Ascending aorta (tissue), 2 donors: Measurements from ENCODE around the gene LENEP. TPM values are rescaled to one million over a fixed set of nuclear protein-coding genes. Genes with fewer than 3 reads are reported as not detected.
A peak's percentile ranks its signal among the peaks of the same experiment; 100 is the strongest.

Experiments used
- DNase-seq, 2 donors: peaks; one replicate each; pipeline ENCODE4 v3.0.0-alpha.2; 2019; ENCODE audit warnings: low spot score in 2 of 2
- H3K27ac ChIP-seq, 2 donors: fragments of 200-600 bp; sonication (generic); one replicate each; pipeline ENCODE4 v1.5.1; 2016 to 2017; ENCODE audit warnings: mild to moderate bottlenecking in 1 of 2
- H3K27me3 ChIP-seq: fragments of 200-600 bp; sonication (generic); one replicate; pipeline ENCODE4 v1.5.1; 2017
- H3K36me3 ChIP-seq, 2 donors: fragments of 200-600 bp; sonication (generic); one replicate each; pipeline ENCODE4 v1.5.1; 2016
- H3K4me1 ChIP-seq, 2 donors: fragments of 200-600 bp; sonication (generic); one replicate each; pipeline ENCODE4 v1.5.1; 2016 to 2017; ENCODE audit warnings: mild to moderate bottlenecking in 1 of 2
- H3K4me3 ChIP-seq, 2 donors: fragments of 200-600 bp; sonication (generic); one replicate each; pipeline ENCODE4 v1.5.1; 2016 to 2017; ENCODE audit warnings: mild to moderate bottlenecking in 1 of 2
- H3K9me3 ChIP-seq, 2 donors: fragments of 200-600 bp; sonication (generic); one replicate each; pipeline ENCODE4 v1.5.1; 2016
- intact Hi-C: fragments of 100-400 bp; cut with DNase I; formaldehyde crosslinking; loops from one replicate; pipeline ENCODE4 v1.15.1; 2023
- total RNA-seq: library from RNA; depleted of rRNA; stranded (reverse); fragments of >200 nt; gene quantifications from one replicate; pipeline ENCODE4 v1.1.0, GENCODE V29; 2016
- TF ChIP-seq, protein P1 (sequence below), 3 experiments: fragments of 200-600 bp in 2 of 3; fragments of 450-650 bp in 1 of 3; sonication (generic) in 2 of 3; IDR thresholded peaks; one replicate each; pipeline ENCODE4 v1.5.1; 2016 to 2019; ENCODE audit warnings: antibody characterized with exemption in 3 of 3, mild to moderate bottlenecking in 1 of 3, moderate library complexity in 1 of 3

Gene LENEP
- total RNA-seq, 1 donor from 2014 or later: not detected

DNA sequence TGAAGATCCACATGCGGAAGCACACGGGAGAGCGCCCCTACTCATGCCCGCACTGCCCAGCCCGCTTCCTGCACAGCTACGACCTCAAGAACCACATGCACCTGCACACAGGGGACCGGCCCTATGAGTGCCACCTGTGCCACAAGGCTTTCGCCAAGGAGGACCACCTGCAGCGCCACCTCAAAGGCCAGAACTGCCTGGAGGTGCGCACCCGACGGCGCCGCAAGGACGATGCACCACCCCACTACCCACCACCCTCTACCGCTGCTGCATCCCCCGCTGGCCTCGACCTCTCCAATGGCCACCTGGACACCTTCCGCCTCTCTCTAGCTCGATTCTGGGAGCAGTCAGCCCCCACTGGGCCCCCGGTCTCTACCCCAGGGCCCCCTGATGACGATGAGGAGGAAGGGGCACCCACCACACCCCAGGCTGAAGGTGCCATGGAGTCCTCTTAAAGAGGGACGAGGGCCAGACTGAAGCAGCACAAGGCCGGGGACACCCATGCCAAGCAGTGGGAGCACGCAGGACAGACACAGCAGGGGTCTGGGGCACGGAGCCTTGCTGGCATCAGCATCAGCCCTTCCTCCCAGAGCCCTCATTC is 22.9 kb downstream of the LENEP start:
- peaks cover 7 to 25% of the 10 kb centered on the region in 2 donors for H3K4me1 ChIP-seq
- TF ChIP-seq, protein P1, sequence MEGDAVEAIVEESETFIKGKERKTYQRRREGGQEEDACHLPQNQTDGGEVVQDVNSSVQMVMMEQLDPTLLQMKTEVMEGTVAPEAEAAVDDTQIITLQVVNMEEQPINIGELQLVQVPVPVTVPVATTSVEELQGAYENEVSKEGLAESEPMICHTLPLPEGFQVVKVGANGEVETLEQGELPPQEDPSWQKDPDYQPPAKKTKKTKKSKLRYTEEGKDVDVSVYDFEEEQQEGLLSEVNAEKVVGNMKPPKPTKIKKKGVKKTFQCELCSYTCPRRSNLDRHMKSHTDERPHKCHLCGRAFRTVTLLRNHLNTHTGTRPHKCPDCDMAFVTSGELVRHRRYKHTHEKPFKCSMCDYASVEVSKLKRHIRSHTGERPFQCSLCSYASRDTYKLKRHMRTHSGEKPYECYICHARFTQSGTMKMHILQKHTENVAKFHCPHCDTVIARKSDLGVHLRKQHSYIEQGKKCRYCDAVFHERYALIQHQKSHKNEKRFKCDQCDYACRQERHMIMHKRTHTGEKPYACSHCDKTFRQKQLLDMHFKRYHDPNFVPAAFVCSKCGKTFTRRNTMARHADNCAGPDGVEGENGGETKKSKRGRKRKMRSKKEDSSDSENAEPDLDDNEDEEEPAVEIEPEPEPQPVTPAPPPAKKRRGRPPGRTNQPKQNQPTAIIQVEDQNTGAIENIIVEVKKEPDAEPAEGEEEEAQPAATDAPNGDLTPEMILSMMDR (IDR thresholded peaks at IDR 0.05): no peak
- no peak for DNase-seq
- H3K27me3 ChIP-seq: no peaks in the 10 kb centered on the region
- peak overlapping the region; percentile 82 to 89 for H3K27ac ChIP-seq
- H3K9me3 ChIP-seq: no peaks in the 10 kb centered on the region
- H3K4me3 ChIP-seq: no peak overlapping the region
- intact Hi-C loops: loop anchor here (2.0 kb wide), 2 partner anchors 42 to 68 kb away; partner anchors contain the start of gene CKS1B
- peaks cover 13 to 28% of the 10 kb centered on the region in 2 donors for H3K36me3 ChIP-seq

DNA sequence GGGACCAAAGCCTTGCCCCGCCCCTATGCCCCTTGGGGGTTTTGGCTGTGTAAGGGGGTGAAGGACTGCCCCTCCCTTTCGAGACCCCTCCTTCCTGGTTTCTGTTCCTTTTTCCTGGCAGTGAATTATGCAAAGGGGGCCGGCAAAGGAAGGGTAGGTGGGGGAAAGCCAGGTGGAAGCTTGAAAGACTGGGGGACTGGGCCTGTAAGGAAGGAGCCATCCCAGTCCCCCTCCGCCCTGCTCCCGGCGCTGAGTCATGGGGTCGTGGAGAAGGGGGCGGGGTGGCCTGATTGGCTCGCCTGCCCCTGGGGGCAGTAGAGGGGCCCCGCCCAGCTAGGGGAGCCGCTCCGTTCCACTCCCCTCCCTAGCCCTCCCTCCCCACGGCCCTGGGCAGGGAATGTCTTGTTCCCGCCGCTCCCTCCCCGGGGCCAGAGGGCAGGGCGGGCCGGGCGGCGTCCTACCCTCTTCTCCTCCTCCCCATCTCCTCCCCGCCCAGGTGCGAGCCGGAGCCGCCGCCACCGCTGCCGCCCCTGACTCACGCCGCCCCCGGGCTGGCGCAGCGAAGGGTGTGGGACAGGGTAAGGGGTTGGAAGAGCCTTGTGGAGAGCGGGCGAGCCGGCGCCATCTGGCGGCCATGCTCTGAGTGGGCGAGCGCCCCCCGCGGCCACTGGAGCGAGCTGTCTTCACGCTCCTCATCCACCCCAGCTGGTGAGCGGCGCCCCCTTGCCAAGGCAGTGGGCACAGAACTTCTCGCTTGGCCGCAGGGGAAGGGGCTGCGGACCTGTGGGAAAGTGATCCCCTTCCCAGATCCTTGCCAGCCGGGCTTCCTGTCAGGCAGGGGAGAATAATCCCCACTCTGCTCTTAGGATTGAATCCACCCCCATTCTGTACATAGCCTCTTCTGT is 23.9 kb downstream of the LENEP start:
- peak; percentile 68 to 96 for DNase-seq
- peaks cover 13 to 28% of the 10 kb centered on the region in 2 donors for H3K36me3 ChIP-seq
- H3K9me3 ChIP-seq: no peaks in the 10 kb centered on the region
- TF ChIP-seq, protein P1 (IDR thresholded peaks at IDR 0.05): peak; percentile 99 to 100 (median 99)
- peak overlapping the region; percentile 42 to 59 for H3K4me3 ChIP-seq
- peaks cover 7 to 15% of the 10 kb centered on the region in 2 donors for H3K4me1 ChIP-seq
- intact Hi-C loops: loop anchor here (1.0 to 2.0 kb wide), 5 partner anchors 16 to 80 kb away; partner anchors contain the start of genes CKS1B and PYGO2
- H3K27me3 ChIP-seq: no peaks in the 10 kb centered on the region
- H3K27ac ChIP-seq: peak overlapping the region; percentile 82 to 89

DNA sequence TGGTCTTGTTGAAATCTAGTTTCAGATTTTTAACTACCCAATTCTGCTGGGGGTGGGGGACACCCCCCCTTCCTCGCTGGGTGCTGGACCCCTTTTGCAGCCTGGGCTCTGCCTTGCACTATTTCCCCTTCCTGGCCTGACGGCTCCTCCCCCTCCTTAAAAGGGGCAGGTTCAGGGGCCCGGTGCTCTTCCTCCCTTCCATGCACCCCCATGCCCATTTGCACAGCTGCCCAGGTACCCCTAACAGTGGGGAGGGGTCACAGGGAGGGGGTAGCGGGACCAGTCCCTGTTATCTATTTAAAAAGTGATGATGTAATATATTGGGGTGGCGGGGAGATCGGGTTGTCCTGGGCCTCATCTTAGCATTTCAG is 24.5 kb downstream of the LENEP start:
- TF ChIP-seq, protein P1 (IDR thresholded peaks at IDR 0.05): no peak
- no peaks in the 10 kb centered on the region for H3K27me3 ChIP-seq
- H3K9me3 ChIP-seq: no peaks in the 10 kb centered on the region
- H3K36me3 ChIP-seq: peaks cover 13 to 28% of the 10 kb centered on the region in 2 donors
- peak overlapping the region in 1 of 2 donors; percentile 59 for H3K4me3 ChIP-seq
- intact Hi-C loops: loop anchor here (1.0 to 2.0 kb wide), 5 partner anchors 17 to 81 kb away; partner anchors contain the start of genes CKS1B and PYGO2
- H3K4me1 ChIP-seq: peaks cover 7 to 13% of the 10 kb centered on the region in 2 donors
- DNase-seq: no peak
- peak overlapping the region; percentile 82 to 89 for H3K27ac ChIP-seq

- intact Hi-C loops: no loop called here
- H3K36me3 ChIP-seq: peaks cover 13 to 28% of the 10 kb centered on the region in 2 donors
- H3K27me3 ChIP-seq: no peaks in the 10 kb centered on the region
- no peak overlapping the region for H3K27ac ChIP-seq
- TF ChIP-seq, protein P1 (IDR thresholded peaks at IDR 0.05): no peak
- no peak for DNase-seq
- H3K4me3 ChIP-seq: no peak overlapping the region
- H3K4me1 ChIP-seq: peaks cover 7 to 13% of the 10 kb centered on the region in 2 donors
- no peaks in the 10 kb centered on the region for H3K9me3 ChIP-seq
Measured at GRCh38 chr1:155018617-155019348, 25.4 kb downstream of the LENEP start.
